Loucy (cell line): ENCODE data around the gene HHLA2.

Experiments
- CTCF ChIP-seq: fragments of 200-600 bp; sonication (generic); conservative IDR thresholded peaks from 2 replicates; pipeline ENCODE4 v1.5.1; 2014; ENCODE audit warnings: mild to moderate bottlenecking, antibody characterized with exemption, low read length
- EZH2phosphoT487 ChIP-seq: fragments of 200-600 bp; IDR thresholded peaks from 2 replicates; pipeline ENCODE4 v1.6.1; 2018; ENCODE audit warnings: antibody characterized with exemption, mild to moderate bottlenecking, moderate library complexity, borderline replicate concordance

- TF ChIP-seq EZH2phosphoT487 (no peak), CTCF (no peak)
Measured at GRCh38 chr3:108343491-108343890, 47.1 kb downstream of the HHLA2 start.
